HepG2 (cell line): ENCODE measurements around the gene BAZ1A. TPM values are rescaled to one million over a fixed set of nuclear protein-coding genes. Genes with fewer than 3 reads are reported as not detected.

Experiments used
- AKNA ChIP-seq: sonication (generic); formaldehyde crosslinking; IDR thresholded peaks from 2 replicates; pipeline ENCODE4 v1.4.0; 2020; ENCODE audit warnings: missing genetic modification reagents, borderline replicate concordance
- FOXP1 ChIP-seq, 2 experiments: fragments of 450-650 bp in 1 of 2; IDR thresholded peaks; 2 replicates each; pipeline ENCODE4 v1.6.1; 2017 to 2018; ENCODE audit warnings: antibody characterized with exemption in 1 of 2
- HNF4A ChIP-seq: sonication (generic); formaldehyde crosslinking; IDR thresholded peaks from 2 replicates; pipeline ENCODE4 v1.4.0; 2020; ENCODE audit warnings: missing genetic modification reagents
- LBX2 ChIP-seq: sonication (generic); formaldehyde crosslinking; IDR thresholded peaks from 2 replicates; pipeline ENCODE4 v1.5.0; 2020; ENCODE audit warnings: missing genetic modification reagents, mild to moderate bottlenecking, borderline replicate concordance
- PHF21A ChIP-seq: sonication (generic); formaldehyde crosslinking; IDR thresholded peaks from 2 replicates; pipeline ENCODE4 v1.5.0; 2020; ENCODE audit warnings: mild to moderate bottlenecking, missing genetic modification reagents
- PRPF4 ChIP-seq: fragments of 200-400 bp; formaldehyde crosslinking; IDR thresholded peaks from 2 replicates; pipeline ENCODE4 v1.6.1; 2016; ENCODE audit warnings: low read length, low read depth; ENCODE audit not compliant: poor library complexity, severe bottlenecking
- SIN3A ChIP-seq: IDR thresholded peaks from 2 replicates; pipeline ENCODE4 v1.6.1; 2011; ENCODE audit warnings: low read depth, mild to moderate bottlenecking, control low read depth, low read length, borderline replicate concordance
- SPEN ChIP-seq: sonication (generic); formaldehyde crosslinking; IDR thresholded peaks from 2 replicates; pipeline ENCODE4 v1.5.1; 2020; ENCODE audit warnings: low read depth, mild to moderate bottlenecking, missing genetic modification reagents
- STAT5B ChIP-seq: sonication (generic); formaldehyde crosslinking; IDR thresholded peaks from 2 replicates; pipeline ENCODE4 v1.4.0; 2020; ENCODE audit warnings: missing genetic modification reagents
- ZBTB37 ChIP-seq: sonication (generic); formaldehyde crosslinking; IDR thresholded peaks from 2 replicates; pipeline ENCODE4 v1.4.0; 2020; ENCODE audit warnings: mild to moderate bottlenecking, missing genetic modification reagents
- ZBTB38 ChIP-seq: sonication (generic); formaldehyde crosslinking; IDR thresholded peaks from 2 replicates; pipeline ENCODE4 v1.5.1; 2020; ENCODE audit warnings: mild to moderate bottlenecking, missing genetic modification reagents
- ZNF225 ChIP-seq: sonication (generic); formaldehyde crosslinking; IDR thresholded peaks from 2 replicates; pipeline ENCODE4 v1.4.0; 2020; ENCODE audit warnings: mild to moderate bottlenecking, missing genetic modification reagents
- ZNF337 ChIP-seq: sonication (generic); formaldehyde crosslinking; IDR thresholded peaks from 2 replicates; pipeline ENCODE4 v1.5.1; 2020; ENCODE audit warnings: missing genetic modification reagents, low read depth, mild to moderate bottlenecking, borderline replicate concordance
- ZNF367 ChIP-seq: sonication (generic); formaldehyde crosslinking; IDR thresholded peaks from 2 replicates; pipeline ENCODE4 v1.4.0; 2020; ENCODE audit warnings: missing genetic modification reagents, borderline replicate concordance
- ZNF589 ChIP-seq: sonication (generic); formaldehyde crosslinking; conservative IDR thresholded peaks from 2 replicates; pipeline ENCODE4 v1.8.0; 2022; ENCODE audit warnings: mild to moderate bottlenecking, moderate library complexity, missing genetic modification reagents
- ZNF646 ChIP-seq: sonication (generic); formaldehyde crosslinking; IDR thresholded peaks from 2 replicates; pipeline ENCODE4 v1.9.0; 2021; ENCODE audit warnings: mild to moderate bottlenecking, missing genetic modification reagents
- polyA plus RNA-seq, 8 experiments: library from polyadenylated mRNA; depleted of rRNA in 3 of 8; stranded (reverse) in 7 of 8; unstranded in 1 of 8; fragments of >200 nt; fragmentation: Illumina TruSeq in 4 of 8; extraction: Trizol in 4 of 8; gene quantifications; 2 replicates each; pipeline versions ENCODE4 v1.2.1 to v1.2.3, GENCODE V29; 2011 to 2016; ENCODE audit warnings: low read depth in 4 of 8, missing spikeins in 1 of 8, mixed read lengths in 1 of 8; ENCODE audit not compliant: insufficient read depth in 1 of 8
- total RNA-seq, 5 experiments: library from RNA; depleted of rRNA; stranded (reverse); fragments of >200 nt; fragmentation: Illumina TruSeq; extraction: Trizol; gene quantifications; 2 replicates each; pipeline ENCODE4 v1.2.3, GENCODE V29; 2016; ENCODE audit warnings: low read depth in 1 of 5

Gene BAZ1A
- total and polyA plus RNA-seq, 2 of the 13 experiments (the other 11 are each of a cell fraction or from before 2014, with no cell fraction given) = 20.9 to 56.8 TPM

GRCh38 chr14:34713681-34714319, 161.4 kb downstream of the BAZ1A start (continued):
- TF ChIP-seq ZNF646 (CRISPR knock-in tag) (no peak), ZNF225 (CRISPR knock-in tag) (no peak), STAT5B (CRISPR knock-in tag) (no peak), PHF21A (CRISPR knock-in tag) (no peak; the same call in 1 of the 2 replicates), PRPF4 (no peak), AKNA (CRISPR knock-in tag) (no peak), ZBTB37 (CRISPR knock-in tag) (no peak), ZNF589 (CRISPR knock-in tag) (no peak; the same call in 1 of the 2 replicates), ZNF337 (CRISPR knock-in tag) (no peak; the same call in 1 of the 2 replicates), SIN3A (no peak; the same call in 1 of the 2 replicates), ZBTB38 (no peak), LBX2 (CRISPR knock-in tag) (no peak), ZNF367 (CRISPR knock-in tag) (no peak), FOXP1 (IDR thresholded peaks at IDR 0.05) (no peak), FOXP1 (CRISPR knock-in tag; IDR thresholded peaks at IDR 0.05) (no peak), HNF4A (CRISPR knock-in tag) (no peak), SPEN (CRISPR knock-in tag) (no peak)
